Peyer's patch (tissue), 4 donors: Measurements from ENCODE around the gene CA10. TPM values are rescaled to one million over a fixed set of nuclear protein-coding genes. Genes with fewer than 3 reads are reported as not detected.

Source experiments
- DNase-seq, 3 donors: peaks; one replicate each; pipeline ENCODE4 v3.0.0-alpha.2; 2017 to 2019
- H3K27ac ChIP-seq, 4 donors: fragments of 200-600 bp; sonication (generic); one replicate each; pipeline ENCODE4 v1.5.1; 2016 to 2019
- H3K27me3 ChIP-seq, 2 donors: fragments of 200-600 bp; sonication (generic); one replicate each; pipeline ENCODE4 v1.5.1; 2019
- H3K36me3 ChIP-seq, 3 donors: fragments of 200-600 bp; sonication (generic); one replicate each; pipeline ENCODE4 v1.5.1; 2016 to 2019
- H3K4me1 ChIP-seq, 4 donors: fragments of 200-600 bp; sonication (generic); one replicate each; pipeline ENCODE4 v1.5.1; 2016 to 2019
- H3K4me3 ChIP-seq, 4 donors: fragments of 200-600 bp; sonication (generic); 1 replicate in 3 of 4; 2 replicates in 1 of 4; pipeline ENCODE4 v1.5.1; 2016 to 2019; ENCODE audit warnings: mild to moderate bottlenecking in 1 of 4
- H3K9me3 ChIP-seq, 4 donors: fragments of 200-600 bp; sonication (generic); one replicate each; pipeline ENCODE4 v1.5.1; 2016 to 2019; ENCODE audit warnings: mild to moderate bottlenecking in 1 of 4
- POLR2A ChIP-seq, 2 donors: fragments of 450-650 bp; IDR thresholded peaks; one replicate each; pipeline ENCODE4 v1.5.1; 2017; ENCODE audit warnings: antibody characterized with exemption in 2 of 2, mild to moderate bottlenecking in 2 of 2, moderate library complexity in 2 of 2
- total RNA-seq, 4 donors: library from RNA; depleted of rRNA; stranded (reverse); fragments of >200 nt; gene quantifications; one replicate each; pipeline ENCODE4 v1.1.0, GENCODE V29; 2016
- TF ChIP-seq, protein P1 (sequence below), 6 experiments: fragments of 450-650 bp in 4 of 6; fragments of 200-600 bp in 2 of 6; sonication (generic) in 1 of 6; IDR thresholded peaks; one replicate each; pipeline ENCODE4 v1.5.1; 2017 to 2019; ENCODE audit warnings: antibody characterized with exemption in 6 of 6, mild to moderate bottlenecking in 3 of 6, moderate library complexity in 1 of 6

CA10 gene
- total RNA-seq, 4 donors from 2014 or later, result 1.4 to 1.7 TPM; not detected in 2

- Histone ChIP-seq H3K4me3 (no peak overlapping the region), H3K27me3 (no peaks in the 10 kb centered on the region), H3K4me1 (no peaks in the 10 kb centered on the region), H3K27ac (no peak overlapping the region), H3K9me3 (no peaks in the 10 kb centered on the region), H3K36me3 (no peaks in the 10 kb centered on the region)
- no peak for DNase-seq
- TF ChIP-seq POLR2A (IDR thresholded peaks at IDR 0.05), result no peak
- TF ChIP-seq, protein P1, sequence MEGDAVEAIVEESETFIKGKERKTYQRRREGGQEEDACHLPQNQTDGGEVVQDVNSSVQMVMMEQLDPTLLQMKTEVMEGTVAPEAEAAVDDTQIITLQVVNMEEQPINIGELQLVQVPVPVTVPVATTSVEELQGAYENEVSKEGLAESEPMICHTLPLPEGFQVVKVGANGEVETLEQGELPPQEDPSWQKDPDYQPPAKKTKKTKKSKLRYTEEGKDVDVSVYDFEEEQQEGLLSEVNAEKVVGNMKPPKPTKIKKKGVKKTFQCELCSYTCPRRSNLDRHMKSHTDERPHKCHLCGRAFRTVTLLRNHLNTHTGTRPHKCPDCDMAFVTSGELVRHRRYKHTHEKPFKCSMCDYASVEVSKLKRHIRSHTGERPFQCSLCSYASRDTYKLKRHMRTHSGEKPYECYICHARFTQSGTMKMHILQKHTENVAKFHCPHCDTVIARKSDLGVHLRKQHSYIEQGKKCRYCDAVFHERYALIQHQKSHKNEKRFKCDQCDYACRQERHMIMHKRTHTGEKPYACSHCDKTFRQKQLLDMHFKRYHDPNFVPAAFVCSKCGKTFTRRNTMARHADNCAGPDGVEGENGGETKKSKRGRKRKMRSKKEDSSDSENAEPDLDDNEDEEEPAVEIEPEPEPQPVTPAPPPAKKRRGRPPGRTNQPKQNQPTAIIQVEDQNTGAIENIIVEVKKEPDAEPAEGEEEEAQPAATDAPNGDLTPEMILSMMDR (IDR thresholded peaks at IDR 0.05), result no peak
Observed at GRCh38 chr17:51908841-51909537, 249.5 kb downstream of the CA10 start.

DNA sequence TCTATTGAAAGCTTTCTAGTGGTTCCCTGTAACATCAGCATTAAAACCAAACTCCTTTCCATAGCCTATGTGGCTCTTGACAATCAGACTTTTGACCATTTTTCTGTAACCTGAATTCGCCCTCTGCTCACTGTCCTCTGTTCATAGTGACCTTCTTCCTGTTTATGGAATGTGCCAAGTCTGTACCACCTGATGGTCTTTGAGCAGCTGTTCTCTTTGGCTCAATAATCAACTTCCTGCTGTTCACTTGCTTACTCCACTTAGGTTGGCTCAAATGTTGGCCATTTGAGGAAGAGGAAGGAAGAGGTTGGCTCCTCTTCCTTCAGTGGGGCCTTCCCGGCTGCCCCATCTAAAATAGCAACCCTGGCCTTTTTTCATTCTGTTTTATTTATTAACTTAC lies 251.5 kb downstream of the CA10 start:
- H3K27me3 ChIP-seq, result no peaks in the 10 kb centered on the region
- no peaks in the 10 kb centered on the region for H3K36me3 ChIP-seq
- DNase-seq, result no peak
- no peaks in the 10 kb centered on the region for H3K4me1 ChIP-seq
- H3K9me3 ChIP-seq, result no peaks in the 10 kb centered on the region
- H3K27ac ChIP-seq, result no peak overlapping the region
- H3K4me3 ChIP-seq, result no peak overlapping the region
- TF ChIP-seq, protein P1 (IDR thresholded peaks at IDR 0.05), result no peak
- no peak for TF ChIP-seq POLR2A (IDR thresholded peaks at IDR 0.05)

DNA sequence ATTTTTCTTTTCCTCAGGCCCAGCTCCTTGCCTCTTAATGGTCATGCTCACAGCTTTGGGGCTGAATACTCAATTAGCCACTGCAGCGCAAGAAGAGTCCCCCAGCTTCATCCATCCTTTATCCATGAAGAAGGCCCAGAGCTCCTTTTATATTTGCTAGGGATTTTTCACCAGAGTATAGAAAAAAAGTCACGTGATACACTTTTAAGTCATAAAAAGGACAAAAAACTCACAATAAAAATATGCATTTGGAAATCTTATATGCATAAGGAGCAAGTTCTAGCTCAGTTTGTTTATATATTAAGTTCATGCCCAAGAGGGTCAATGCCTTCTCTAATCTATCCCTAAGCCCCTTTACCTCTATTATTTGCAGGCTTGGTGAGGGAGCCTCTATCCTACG lies 254.1 kb downstream of the CA10 start:
- H3K27ac ChIP-seq, result no peak overlapping the region
- no peaks in the 10 kb centered on the region for H3K9me3 ChIP-seq
- H3K27me3 ChIP-seq, result no peaks in the 10 kb centered on the region
- no peaks in the 10 kb centered on the region for H3K36me3 ChIP-seq
- H3K4me3 ChIP-seq, result no peak overlapping the region
- TF ChIP-seq, protein P1 (IDR thresholded peaks at IDR 0.05), result no peak
- TF ChIP-seq POLR2A (IDR thresholded peaks at IDR 0.05), result no peak
- DNase-seq, result no peak
- no peaks in the 10 kb centered on the region for H3K4me1 ChIP-seq

GRCh38 chr17:51901242-51901641 lies 257.3 kb downstream of the CA10 start:
- Histone ChIP-seq H3K27me3 (no peaks in the 10 kb centered on the region), H3K4me3 (no peak overlapping the region), H3K27ac (no peak overlapping the region), H3K4me1 (no peaks in the 10 kb centered on the region), H3K36me3 (no peaks in the 10 kb centered on the region), H3K9me3 (no peaks in the 10 kb centered on the region)
- DNase-seq, result no peak
- no peak for TF ChIP-seq POLR2A (IDR thresholded peaks at IDR 0.05)
- TF ChIP-seq, protein P1 (IDR thresholded peaks at IDR 0.05), result no peak

DNA sequence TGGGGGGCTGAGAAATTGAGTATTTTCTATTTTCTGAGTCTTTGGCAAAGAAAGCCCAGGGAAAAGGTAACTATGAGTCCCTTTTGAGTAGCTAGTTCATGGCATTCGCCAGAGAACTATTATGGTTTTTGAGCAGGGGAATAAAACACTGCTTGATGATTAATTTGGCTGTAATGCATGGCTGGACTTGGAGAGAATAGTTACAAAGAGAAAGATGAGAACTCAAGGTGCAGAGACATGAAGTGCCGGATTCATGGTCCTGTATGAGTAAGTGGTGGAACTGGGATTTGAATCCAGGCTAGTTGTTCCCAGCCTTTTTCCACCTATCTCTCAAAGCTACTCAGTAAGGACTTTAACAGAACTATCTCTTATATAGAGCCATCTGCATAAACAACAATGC lies 266.6 kb downstream of the CA10 start:
- Histone ChIP-seq H3K4me1 (no peaks in the 10 kb centered on the region), H3K9me3 (no peaks in the 10 kb centered on the region), H3K27me3 (no peaks in the 10 kb centered on the region), H3K4me3 (no peak overlapping the region), H3K36me3 (no peaks in the 10 kb centered on the region), H3K27ac (no peak overlapping the region)
- DNase-seq, result no peak
- TF ChIP-seq POLR2A (IDR thresholded peaks at IDR 0.05), result no peak
- TF ChIP-seq, protein P1 (IDR thresholded peaks at IDR 0.05), result no peak
